ENCODE results near the gene MIB2.
"Not testable (repeated sequence)": the region's sequence is repeated elsewhere in the genome, so short reads cannot be mapped to it uniquely, and the experiment has no call there.

DNA sequence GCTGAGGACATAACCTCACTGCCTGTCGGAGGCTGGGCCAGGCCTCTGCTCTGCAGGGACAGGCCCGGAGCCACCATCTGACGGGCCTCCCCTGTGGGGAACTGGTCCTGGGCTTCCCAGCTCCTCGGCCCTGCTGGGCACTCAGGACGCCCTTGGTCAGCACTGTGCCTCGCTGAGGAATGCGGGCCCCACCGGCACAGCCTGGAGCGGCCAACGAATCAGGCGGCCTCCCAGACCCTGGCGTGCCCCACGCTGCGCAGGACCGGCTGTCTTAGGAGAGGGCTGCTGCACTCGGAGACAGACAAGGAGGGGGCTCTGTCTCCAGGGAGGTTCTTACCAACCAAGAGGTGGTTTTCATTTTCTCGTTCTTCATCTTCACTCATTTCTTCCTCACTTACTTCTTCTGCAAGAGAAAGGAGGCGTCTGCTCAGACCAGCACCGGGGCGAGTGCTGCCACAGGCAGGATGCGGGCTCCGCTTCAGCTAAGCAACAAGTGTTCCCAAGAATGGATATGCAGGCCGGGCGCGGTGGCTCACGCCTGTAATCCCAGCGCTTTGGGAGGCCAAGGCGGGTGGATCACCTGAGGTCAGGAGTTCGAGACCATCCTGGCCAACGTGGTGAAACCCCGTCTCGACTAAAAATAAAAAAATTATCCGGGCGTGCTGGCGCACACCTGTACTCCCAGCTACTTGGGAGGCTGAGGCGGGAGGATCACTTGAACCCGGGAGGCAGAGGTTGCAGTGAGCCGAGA lies 25.6 kb downstream of the MIB2 start:
- not testable (repeated sequence) for TF ChIP-seq YY1 (IDR thresholded peaks at IDR 0.05; ENCODE audit: insufficient read depth, insufficient read length); SUZ12 (IDR thresholded peaks at IDR 0.05; ENCODE audit: extremely low read depth, insufficient read depth, insufficient read length); ZNF274 (IDR thresholded peaks at IDR 0.05; ENCODE audit: low read depth, low read length)

Data from NT2/D1 (cell line).